K562 (cell line): Measurements from ENCODE around the gene CTDNEP1.

Experiments
- FOXK2 ChIP-seq, 2 experiments: fragments of 450-650 bp; IDR thresholded peaks in 1 of 2; conservative IDR thresholded peaks in 1 of 2; 2 replicates each; pipeline ENCODE4 v1.6.1; 2016; ENCODE audit warnings: low read depth in 2 of 2, mild to moderate bottlenecking in 1 of 2
- NFRKB ChIP-seq: fragments of 450-650 bp; IDR thresholded peaks from 2 replicates; pipeline ENCODE4 v1.6.1; 2016; ENCODE audit warnings: low read depth
- RAD21 ChIP-seq, 2 experiments: fragments of 250-450 bp in 1 of 2; fragments of 450-650 bp in 1 of 2; sonication (Bioruptor Pico) in 1 of 2; formaldehyde crosslinking in 1 of 2; IDR thresholded peaks in 1 of 2; conservative IDR thresholded peaks in 1 of 2; 2 replicates each; pipeline versions ENCODE4 v1.4.0 to v1.8.0; 2020 to 2022; ENCODE audit warnings: mild to moderate bottlenecking in 2 of 2, moderate library complexity in 1 of 2
- RBM22 ChIP-seq: fragments of 200-400 bp; formaldehyde crosslinking; IDR thresholded peaks from 2 replicates; pipeline ENCODE4 v1.6.1; 2018; ENCODE audit warnings: low read length, low read depth; ENCODE audit not compliant: poor library complexity, severe bottlenecking
- TF ChIP-seq, protein P1 (sequence below), 3 experiments: IDR thresholded peaks in 2 of 3; conservative IDR thresholded peaks in 1 of 3; 2 replicates each; pipeline ENCODE4 v1.5.1; 2011 to 2012; ENCODE audit warnings: low read length in 3 of 3, mild to moderate bottlenecking in 3 of 3, control low read depth in 2 of 3, improper control_type of control experiment in 1 of 3, inconsistent platforms in 1 of 3, low read depth in 1 of 3, mixed read lengths in 1 of 3, moderate library complexity in 1 of 3; ENCODE audit not compliant: insufficient read depth in 2 of 3

DNA sequence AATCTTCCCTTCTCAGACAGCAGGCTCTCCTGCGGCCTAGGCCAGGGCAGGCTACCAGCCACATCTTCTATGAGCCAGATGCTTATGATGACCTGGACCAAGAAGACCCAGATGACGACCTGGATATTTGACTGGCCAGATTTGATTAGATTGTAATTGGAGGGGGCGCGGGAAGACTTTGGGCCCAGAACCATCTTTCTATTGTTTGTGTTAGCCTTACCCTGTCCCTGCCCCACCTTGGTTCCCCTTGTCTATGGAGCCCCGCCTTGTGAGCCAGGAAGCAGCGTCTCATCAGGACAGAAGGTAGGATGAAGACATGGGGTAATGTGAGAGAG lies 8.0 kb upstream of the CTDNEP1 start:
- TF ChIP-seq, protein P1, sequence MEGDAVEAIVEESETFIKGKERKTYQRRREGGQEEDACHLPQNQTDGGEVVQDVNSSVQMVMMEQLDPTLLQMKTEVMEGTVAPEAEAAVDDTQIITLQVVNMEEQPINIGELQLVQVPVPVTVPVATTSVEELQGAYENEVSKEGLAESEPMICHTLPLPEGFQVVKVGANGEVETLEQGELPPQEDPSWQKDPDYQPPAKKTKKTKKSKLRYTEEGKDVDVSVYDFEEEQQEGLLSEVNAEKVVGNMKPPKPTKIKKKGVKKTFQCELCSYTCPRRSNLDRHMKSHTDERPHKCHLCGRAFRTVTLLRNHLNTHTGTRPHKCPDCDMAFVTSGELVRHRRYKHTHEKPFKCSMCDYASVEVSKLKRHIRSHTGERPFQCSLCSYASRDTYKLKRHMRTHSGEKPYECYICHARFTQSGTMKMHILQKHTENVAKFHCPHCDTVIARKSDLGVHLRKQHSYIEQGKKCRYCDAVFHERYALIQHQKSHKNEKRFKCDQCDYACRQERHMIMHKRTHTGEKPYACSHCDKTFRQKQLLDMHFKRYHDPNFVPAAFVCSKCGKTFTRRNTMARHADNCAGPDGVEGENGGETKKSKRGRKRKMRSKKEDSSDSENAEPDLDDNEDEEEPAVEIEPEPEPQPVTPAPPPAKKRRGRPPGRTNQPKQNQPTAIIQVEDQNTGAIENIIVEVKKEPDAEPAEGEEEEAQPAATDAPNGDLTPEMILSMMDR (IDR thresholded peaks at IDR 0.05 in 2 of 3, conservative IDR thresholded peaks at IDR 0.05 in 1 of 3; ENCODE audit: insufficient read depth in 2 of 3, low read depth in 1 of 3, low read length in 3 of 3): no peak
- TF ChIP-seq FOXK2 (conservative IDR thresholded peaks at IDR 0.05 in 1 of 2, IDR thresholded peaks at IDR 0.05 in 1 of 2; ENCODE audit: low read depth in 2 of 2): no peak
- TF ChIP-seq RBM22: no peak
- TF ChIP-seq NFRKB: no peak
- TF ChIP-seq RAD21 (CRISPR knock-in tag; conservative IDR thresholded peaks at IDR 0.05 in 1 of 2, IDR thresholded peaks at IDR 0.05 in 1 of 2): no peak
